ENCODE results near the gene C11orf87. TPM values are rescaled to one million over a fixed set of nuclear protein-coding genes. Genes with fewer than 3 reads are reported as not detected.

C11orf87 gene
- not detected in 2 replicates for total RNA-seq

DNA sequence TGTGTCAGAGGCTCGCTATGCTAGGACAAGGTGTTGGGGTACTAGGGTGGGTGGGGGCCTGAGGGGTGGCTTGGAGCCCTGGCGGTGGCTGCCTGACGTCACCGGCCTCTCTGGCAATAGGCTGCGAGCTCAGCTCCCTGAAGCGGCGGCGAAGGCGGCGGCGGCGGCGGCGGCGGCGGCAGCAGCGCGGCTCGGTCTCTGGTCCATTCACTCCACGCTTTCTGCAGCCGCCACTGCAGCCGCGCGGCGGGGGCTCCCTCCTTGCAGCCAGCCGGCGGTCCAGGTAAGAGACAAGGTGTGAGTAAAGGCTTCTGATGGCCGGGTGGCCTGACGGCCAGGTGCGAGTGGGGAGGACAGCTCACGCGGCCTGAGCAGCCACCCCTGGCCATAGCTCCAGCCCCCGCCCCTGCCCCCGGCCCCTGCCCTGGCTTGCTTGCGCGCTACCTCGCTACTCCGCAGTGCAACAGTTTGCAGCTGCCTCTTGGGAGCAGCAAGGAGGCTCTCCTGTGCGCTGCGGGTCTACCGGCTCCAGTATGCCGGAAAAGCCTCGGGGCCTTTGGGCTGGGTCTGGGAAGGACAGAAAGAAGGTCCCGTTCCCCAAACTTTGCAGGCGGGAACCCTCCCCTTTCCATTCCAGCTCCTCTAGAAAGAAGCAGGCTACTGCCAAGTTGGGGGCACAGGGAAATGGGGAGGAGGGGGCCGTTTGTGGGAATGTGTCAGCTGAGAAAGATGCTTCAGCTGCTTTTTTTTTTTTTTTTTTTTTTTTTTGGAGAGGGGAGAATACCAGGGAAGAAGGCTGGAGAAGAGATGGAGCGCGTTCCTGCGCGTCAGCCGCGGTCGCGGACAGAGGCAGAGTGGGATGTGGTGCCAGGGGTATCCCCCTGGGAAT is at the start of gene C11orf87:
Gene C11orf87 (plus strand): TSS at position 210 of the 889 bp plus-strand sequence. CDS start 1,444 bp downstream, outside the sequence.

All from smooth muscle cell of trachea (primary cell).